HepG2 (cell line): ENCODE measurements around the gene CTAG1A. TPM values are rescaled to one million over a fixed set of nuclear protein-coding genes. Genes with fewer than 3 reads are reported as not detected.

ENCODE experiments used
- IKZF4 ChIP-seq: sonication (generic); formaldehyde crosslinking; IDR thresholded peaks from 2 replicates; pipeline ENCODE4 v1.5.1; 2020; ENCODE audit warnings: borderline replicate concordance, mild to moderate bottlenecking, low read depth, missing genetic modification reagents; ENCODE audit errors: not compliant biosample characterization
- KLF9 ChIP-seq: IDR thresholded peaks from 2 replicates; pipeline ENCODE4 v1.6.1; 2016; ENCODE audit warnings: low read depth
- MIXL1 ChIP-seq: IDR thresholded peaks from 2 replicates; pipeline ENCODE4 v1.6.1; 2016
- RXRB ChIP-seq: IDR thresholded peaks from 2 replicates; pipeline ENCODE4 v1.6.1; 2016; ENCODE audit warnings: borderline replicate concordance, missing genetic modification reagents, missing compliant biosample characterization
- ZNF10 ChIP-seq: sonication (generic); formaldehyde crosslinking; IDR thresholded peaks from 2 replicates; pipeline ENCODE4 v1.4.0; 2020; ENCODE audit warnings: mild to moderate bottlenecking, low read depth, missing genetic modification reagents, borderline replicate concordance
- ZNF317 ChIP-seq: sonication (generic); formaldehyde crosslinking; IDR thresholded peaks from 2 replicates; pipeline ENCODE4 v1.5.0; 2020; ENCODE audit warnings: mild to moderate bottlenecking, missing genetic modification reagents
- ZNF33B ChIP-seq: sonication (generic); formaldehyde crosslinking; IDR thresholded peaks from 2 replicates; pipeline ENCODE4 v1.5.1; 2020; ENCODE audit warnings: mild to moderate bottlenecking, missing genetic modification reagents
- ZNF446 ChIP-seq: sonication (generic); formaldehyde crosslinking; IDR thresholded peaks from 2 replicates; pipeline ENCODE4 v1.5.0; 2020; ENCODE audit warnings: mild to moderate bottlenecking, missing genetic modification reagents
- ZNF598 ChIP-seq: sonication (generic); formaldehyde crosslinking; IDR thresholded peaks from 2 replicates; pipeline ENCODE4 v1.5.1; 2020; ENCODE audit warnings: mild to moderate bottlenecking, missing genetic modification reagents, borderline replicate concordance
- polyA plus RNA-seq, 8 experiments: library from polyadenylated mRNA; depleted of rRNA in 3 of 8; stranded (reverse) in 7 of 8; unstranded in 1 of 8; fragments of >200 nt; fragmentation: Illumina TruSeq in 4 of 8; extraction: Trizol in 4 of 8; gene quantifications; 2 replicates each; pipeline versions ENCODE4 v1.2.1 to v1.2.3, GENCODE V29; 2011 to 2016; ENCODE audit warnings: low read depth in 4 of 8, missing spikeins in 1 of 8, mixed read lengths in 1 of 8; ENCODE audit not compliant: insufficient read depth in 1 of 8
- total RNA-seq, 5 experiments: library from RNA; depleted of rRNA; stranded (reverse); fragments of >200 nt; fragmentation: Illumina TruSeq; extraction: Trizol; gene quantifications; 2 replicates each; pipeline ENCODE4 v1.2.3, GENCODE V29; 2016; ENCODE audit warnings: low read depth in 1 of 5
- TF ChIP-seq, protein P1 (sequence below): sonication (generic); formaldehyde crosslinking; IDR thresholded peaks from 2 replicates; pipeline ENCODE4 v1.8.1; 2023; ENCODE audit warnings: mild to moderate bottlenecking, inconsistent platforms, moderate library complexity, missing genetic modification reagents, borderline replicate concordance
- TF ChIP-seq, protein P2 (sequence below), 2 experiments: sonication (generic) in 1 of 2; formaldehyde crosslinking in 1 of 2; IDR thresholded peaks; 2 replicates each; pipeline versions ENCODE4 v1.4.0 to v1.6.1; 2018 to 2020; ENCODE audit warnings: missing genetic modification reagents in 2 of 2, borderline replicate concordance in 1 of 2, low read depth in 1 of 2, mild to moderate bottlenecking in 1 of 2, missing biosample characterization in 1 of 2
- TF ChIP-seq, protein P3 (sequence below): sonication (generic); formaldehyde crosslinking; IDR thresholded peaks from 2 replicates; pipeline ENCODE4 v1.4.0; 2020; ENCODE audit warnings: mild to moderate bottlenecking, missing genetic modification reagents, borderline replicate concordance
- TF ChIP-seq, protein P4 (sequence below): IDR thresholded peaks from 2 replicates; pipeline ENCODE4 v1.6.1; 2016; ENCODE audit warnings: mild to moderate bottlenecking
- TF ChIP-seq, protein P5 (sequence below): sonication (generic); formaldehyde crosslinking; IDR thresholded peaks from 2 replicates; pipeline ENCODE4 v1.8.1; 2023; ENCODE audit warnings: missing genetic modification reagents, inconsistent platforms, borderline replicate concordance
- TF ChIP-seq, protein P6 (sequence below): IDR thresholded peaks from 2 replicates; pipeline ENCODE4 v1.6.1; 2016; ENCODE audit warnings: low read depth

The CTAG1A gene
- total and polyA plus RNA-seq, 2 of the 13 experiments (the other 11 are each of a cell fraction or from before 2014, with no cell fraction given), result not detected

DNA sequence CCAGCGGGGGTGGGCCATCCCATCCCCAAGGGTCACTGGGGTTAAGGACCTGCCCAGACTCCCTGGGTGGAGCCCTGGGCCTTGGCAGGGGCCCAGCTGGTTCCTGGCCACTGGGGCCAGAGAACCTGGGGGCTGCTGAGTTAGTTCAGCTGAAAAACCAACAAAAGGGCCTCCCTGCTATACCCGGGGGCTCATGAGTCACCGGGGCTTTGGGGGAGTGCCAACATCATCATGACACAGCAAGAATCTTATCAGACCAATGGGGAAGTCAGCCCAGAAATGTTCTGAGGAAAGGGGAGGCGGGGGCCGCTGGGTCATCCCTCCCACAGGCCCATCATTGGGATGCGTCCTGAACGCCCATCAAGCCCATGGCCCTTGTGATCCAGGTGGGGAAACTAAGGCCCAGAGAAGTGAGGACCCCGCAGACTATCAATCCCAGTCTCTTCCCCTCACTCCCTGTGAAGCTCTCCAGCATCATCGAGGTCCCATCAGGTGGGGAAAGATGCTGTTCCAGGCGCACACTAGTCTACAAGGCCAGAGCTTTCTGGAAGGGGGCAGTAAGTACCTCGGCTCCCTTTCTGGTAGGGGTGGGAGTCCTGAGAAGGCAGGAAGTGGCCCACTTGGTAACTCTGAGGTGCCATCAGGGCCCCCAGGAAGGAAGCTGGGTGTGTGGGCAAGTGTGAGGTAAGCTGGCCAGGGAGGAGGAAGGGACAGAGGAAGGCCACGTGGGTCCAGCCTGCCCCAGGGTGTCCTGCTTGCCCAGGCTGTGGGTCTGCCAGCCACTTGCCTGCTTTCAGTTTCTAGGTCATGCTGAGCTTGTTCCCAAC, 42.8 kb upstream of the CTAG1A start (continued):
- TF ChIP-seq, protein P1, sequence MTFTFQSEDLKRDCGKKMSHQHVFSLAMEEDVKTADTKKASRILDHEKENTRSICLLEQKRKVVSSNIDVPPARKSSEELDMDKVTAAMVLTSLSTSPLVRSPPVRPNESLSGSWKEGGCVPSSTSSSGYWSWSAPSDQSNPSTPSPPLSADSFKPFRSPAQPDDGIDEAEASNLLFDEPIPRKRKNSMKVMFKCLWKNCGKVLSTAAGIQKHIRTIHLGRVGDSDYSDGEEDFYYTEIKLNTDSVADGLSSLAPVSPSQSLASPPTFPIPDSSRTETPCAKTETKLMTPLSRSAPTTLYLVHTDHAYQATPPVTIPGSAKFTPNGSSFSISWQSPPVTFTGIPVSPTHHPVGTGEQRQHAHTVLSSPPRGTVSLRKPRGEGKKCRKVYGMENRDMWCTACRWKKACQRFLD, result no peak
- TF ChIP-seq IKZF4 (CRISPR knock-in tag), result no peak
- TF ChIP-seq, protein P2, sequence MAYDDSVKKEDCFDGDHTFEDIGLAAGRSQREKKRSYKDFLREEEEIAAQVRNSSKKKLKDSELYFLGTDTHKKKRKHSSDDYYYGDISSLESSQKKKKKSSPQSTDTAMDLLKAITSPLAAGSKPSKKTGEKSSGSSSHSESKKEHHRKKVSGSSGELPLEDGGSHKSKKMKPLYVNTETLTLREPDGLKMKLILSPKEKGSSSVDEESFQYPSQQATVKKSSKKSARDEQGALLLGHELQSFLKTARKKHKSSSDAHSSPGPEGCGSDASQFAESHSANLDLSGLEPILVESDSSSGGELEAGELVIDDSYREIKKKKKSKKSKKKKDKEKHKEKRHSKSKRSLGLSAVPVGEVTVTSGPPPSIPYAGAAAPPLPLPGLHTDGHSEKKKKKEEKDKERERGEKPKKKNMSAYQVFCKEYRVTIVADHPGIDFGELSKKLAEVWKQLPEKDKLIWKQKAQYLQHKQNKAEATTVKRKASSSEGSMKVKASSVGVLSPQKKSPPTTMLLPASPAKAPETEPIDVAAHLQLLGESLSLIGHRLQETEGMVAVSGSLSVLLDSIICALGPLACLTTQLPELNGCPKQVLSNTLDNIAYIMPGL (CRISPR knock-in tag; IDR thresholded peaks at IDR 0.05; ENCODE audit: borderline replicate concordance in 1 of 2, low read depth in 1 of 2), result no peak
- no peak; the same call in 1 of the 2 replicates for TF ChIP-seq RXRB (CRISPR knock-in tag)
- TF ChIP-seq, protein P3, sequence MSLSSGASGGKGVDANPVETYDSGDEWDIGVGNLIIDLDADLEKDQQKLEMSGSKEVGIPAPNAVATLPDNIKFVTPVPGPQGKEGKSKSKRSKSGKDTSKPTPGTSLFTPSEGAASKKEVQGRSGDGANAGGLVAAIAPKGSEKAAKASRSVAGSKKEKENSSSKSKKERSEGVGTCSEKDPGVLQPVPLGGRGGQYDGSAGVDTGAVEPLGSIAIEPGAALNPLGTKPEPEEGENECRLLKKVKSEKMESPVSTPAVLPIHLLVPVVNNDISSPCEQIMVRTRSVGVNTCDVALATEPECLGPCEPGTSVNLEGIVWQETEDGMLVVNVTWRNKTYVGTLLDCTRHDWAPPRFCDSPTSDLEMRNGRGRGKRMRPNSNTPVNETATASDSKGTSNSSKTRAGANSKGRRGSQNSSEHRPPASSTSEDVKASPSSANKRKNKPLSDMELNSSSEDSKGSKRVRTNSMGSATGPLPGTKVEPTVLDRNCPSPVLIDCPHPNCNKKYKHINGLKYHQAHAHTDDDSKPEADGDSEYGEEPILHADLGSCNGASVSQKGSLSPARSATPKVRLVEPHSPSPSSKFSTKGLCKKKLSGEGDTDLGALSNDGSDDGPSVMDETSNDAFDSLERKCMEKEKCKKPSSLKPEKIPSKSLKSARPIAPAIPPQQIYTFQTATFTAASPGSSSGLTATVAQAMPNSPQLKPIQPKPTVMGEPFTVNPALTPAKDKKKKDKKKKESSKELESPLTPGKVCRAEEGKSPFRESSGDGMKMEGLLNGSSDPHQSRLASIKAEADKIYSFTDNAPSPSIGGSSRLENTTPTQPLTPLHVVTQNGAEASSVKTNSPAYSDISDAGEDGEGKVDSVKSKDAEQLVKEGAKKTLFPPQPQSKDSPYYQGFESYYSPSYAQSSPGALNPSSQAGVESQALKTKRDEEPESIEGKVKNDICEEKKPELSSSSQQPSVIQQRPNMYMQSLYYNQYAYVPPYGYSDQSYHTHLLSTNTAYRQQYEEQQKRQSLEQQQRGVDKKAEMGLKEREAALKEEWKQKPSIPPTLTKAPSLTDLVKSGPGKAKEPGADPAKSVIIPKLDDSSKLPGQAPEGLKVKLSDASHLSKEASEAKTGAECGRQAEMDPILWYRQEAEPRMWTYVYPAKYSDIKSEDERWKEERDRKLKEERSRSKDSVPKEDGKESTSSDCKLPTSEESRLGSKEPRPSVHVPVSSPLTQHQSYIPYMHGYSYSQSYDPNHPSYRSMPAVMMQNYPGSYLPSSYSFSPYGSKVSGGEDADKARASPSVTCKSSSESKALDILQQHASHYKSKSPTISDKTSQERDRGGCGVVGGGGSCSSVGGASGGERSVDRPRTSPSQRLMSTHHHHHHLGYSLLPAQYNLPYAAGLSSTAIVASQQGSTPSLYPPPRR (CRISPR knock-in tag), result peak; percentile 28; the same call in 1 of the 2 replicates
- TF ChIP-seq ZNF446 (CRISPR knock-in tag), result no peak
- TF ChIP-seq, protein P4, sequence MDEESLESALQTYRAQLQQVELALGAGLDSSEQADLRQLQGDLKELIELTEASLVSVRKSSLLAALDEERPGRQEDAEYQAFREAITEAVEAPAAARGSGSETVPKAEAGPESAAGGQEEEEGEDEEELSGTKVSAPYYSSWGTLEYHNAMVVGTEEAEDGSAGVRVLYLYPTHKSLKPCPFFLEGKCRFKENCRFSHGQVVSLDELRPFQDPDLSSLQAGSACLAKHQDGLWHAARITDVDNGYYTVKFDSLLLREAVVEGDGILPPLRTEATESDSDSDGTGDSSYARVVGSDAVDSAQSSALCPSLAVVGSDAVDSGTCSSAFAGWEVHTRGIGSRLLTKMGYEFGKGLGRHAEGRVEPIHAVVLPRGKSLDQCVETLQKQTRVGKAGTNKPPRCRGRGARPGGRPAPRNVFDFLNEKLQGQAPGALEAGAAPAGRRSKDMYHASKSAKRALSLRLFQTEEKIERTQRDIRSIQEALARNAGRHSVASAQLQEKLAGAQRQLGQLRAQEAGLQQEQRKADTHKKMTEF, result no peak
- no peak for TF ChIP-seq ZNF10 (CRISPR knock-in tag)
- no peak for TF ChIP-seq MIXL1 (CRISPR knock-in tag)
- TF ChIP-seq, protein P5, sequence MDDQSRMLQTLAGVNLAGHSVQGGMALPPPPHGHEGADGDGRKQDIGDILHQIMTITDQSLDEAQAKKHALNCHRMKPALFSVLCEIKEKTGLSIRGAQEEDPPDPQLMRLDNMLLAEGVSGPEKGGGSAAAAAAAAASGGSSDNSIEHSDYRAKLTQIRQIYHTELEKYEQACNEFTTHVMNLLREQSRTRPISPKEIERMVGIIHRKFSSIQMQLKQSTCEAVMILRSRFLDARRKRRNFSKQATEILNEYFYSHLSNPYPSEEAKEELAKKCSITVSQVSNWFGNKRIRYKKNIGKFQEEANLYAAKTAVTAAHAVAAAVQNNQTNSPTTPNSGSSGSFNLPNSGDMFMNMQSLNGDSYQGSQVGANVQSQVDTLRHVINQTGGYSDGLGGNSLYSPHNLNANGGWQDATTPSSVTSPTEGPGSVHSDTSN (CRISPR knock-in tag), result no peak
- TF ChIP-seq ZNF598 (CRISPR knock-in tag), result no peak
- TF ChIP-seq, protein P6, sequence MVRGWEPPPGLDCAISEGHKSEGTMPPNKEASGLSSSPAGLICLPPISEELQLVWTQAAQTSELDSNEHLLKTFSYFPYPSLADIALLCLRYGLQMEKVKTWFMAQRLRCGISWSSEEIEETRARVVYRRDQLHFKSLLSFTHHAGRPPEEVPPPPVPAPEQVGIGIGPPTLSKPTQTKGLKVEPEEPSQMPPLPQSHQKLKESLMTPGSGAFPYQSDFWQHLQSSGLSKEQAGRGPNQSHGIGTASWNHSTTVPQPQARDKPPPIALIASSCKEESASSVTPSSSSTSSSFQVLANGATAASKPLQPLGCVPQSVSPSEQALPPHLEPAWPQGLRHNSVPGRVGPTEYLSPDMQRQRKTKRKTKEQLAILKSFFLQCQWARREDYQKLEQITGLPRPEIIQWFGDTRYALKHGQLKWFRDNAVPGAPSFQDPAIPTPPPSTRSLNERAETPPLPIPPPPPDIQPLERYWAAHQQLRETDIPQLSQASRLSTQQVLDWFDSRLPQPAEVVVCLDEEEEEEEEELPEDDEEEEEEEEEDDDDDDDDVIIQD (CRISPR knock-in tag), result no peak
- no peak for TF ChIP-seq ZNF317
- TF ChIP-seq ZNF33B (CRISPR knock-in tag), result no peak
- TF ChIP-seq KLF9 (CRISPR knock-in tag), result no peak
